Esophagus muscularis mucosa (tissue), 4 donors: ENCODE measurements around the gene NOS3.

Experiments
- CTCF ChIP-seq, 3 experiments: fragments of 200-600 bp in 2 of 3; fragments of 450-650 bp in 1 of 3; sonication (generic) in 2 of 3; IDR thresholded peaks; one replicate each; pipeline ENCODE4 v1.5.1; 2017 to 2019; ENCODE audit warnings: antibody characterized with exemption in 3 of 3, mild to moderate bottlenecking in 2 of 3, moderate library complexity in 1 of 3
- EP300 ChIP-seq: sonication (generic); formaldehyde crosslinking; IDR thresholded peaks from one replicate; pipeline ENCODE4 v1.6.1; 2017; ENCODE audit warnings: antibody characterized with exemption
- POLR2A ChIP-seq: fragments of 450-650 bp; IDR thresholded peaks from one replicate; pipeline ENCODE4 v1.6.1; 2017; ENCODE audit warnings: antibody characterized with exemption, moderate library complexity, mild to moderate bottlenecking, low read depth
- POLR2AphosphoS5 ChIP-seq, 2 donors: sonication (generic); formaldehyde crosslinking; IDR thresholded peaks; one replicate each; pipeline ENCODE4 v1.6.1; 2017; ENCODE audit warnings: antibody characterized with exemption in 2 of 2

GRCh38 chr7:150979713-150980390 lies 11.0 kb upstream of the NOS3 start:
- TF ChIP-seq EP300 (no peak), POLR2A (no peak), CTCF (IDR thresholded peaks at IDR 0.05) (no peak), POLR2AphosphoS5 (IDR thresholded peaks at IDR 0.05) (peak; percentile 22 to 52)
